ENCODE measurements around the gene FANCE.
A peak's percentile ranks its signal among the peaks of the same experiment; 100 is the strongest.

Gene FANCE

DNA sequence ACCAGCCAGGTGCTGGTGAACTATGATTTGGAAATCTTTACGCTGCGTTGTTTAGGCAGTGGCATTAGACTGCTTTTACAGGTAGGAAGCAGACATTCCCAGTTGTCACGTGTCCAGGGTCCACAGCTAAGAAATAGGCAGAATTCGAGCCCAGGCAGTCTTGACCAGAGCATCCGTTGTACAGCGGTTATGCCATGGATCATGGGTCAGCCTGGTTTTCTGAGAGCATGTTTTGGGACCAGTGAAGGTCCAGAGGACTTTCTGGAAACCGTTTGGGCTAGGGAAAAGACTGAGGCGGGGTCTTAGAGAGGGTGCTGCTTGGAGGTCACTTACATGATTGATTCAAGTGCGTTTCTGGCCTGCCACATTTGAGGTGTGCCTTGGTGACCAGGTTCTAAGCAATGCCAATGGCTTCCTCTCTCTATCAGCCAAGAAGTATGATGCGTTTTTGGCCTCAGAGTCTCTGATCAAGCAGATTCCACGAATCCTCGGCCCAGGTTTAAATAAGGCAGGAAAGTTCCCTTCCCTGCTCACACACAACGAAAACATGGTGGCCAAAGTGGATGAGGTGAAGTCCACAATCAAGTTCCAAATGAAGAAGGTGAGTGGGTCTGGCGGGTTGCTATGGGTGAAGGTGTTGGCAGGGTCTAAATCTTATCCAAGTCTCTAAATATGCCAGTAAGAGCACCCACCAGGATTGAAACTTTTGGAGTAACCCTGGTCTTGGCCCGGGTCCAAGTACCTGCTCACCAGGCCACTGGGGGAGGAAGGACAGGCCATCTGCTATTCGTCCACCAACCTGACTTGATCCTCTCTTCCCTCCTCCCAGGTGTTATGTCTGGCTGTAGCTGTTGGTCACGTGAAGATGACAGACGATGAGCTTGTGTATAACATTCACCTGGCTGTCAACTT is 17.9 kb downstream of the FANCE start:
- no peaks in the 10 kb centered on the region for H3K9me3 ChIP-seq (ENCODE audit: control insufficient read depth in 1 of 2, low read length in 2 of 2)
- H3K27me3 ChIP-seq (ENCODE audit: low read depth, low read length): no peaks in the 10 kb centered on the region
- H3K4me1 ChIP-seq (ENCODE audit: control insufficient read depth in 1 of 2, insufficient read depth in 2 of 2, low read length in 2 of 2): peaks cover 11 to 35% of the 10 kb centered on the region in 2 donors
- H3K4me3 ChIP-seq (ENCODE audit: low read depth in 1 of 2, low read length in 2 of 2): peak overlapping the region; percentile 78 to 84
- H3K36me3 ChIP-seq (ENCODE audit: control insufficient read depth in 1 of 2, insufficient read depth in 2 of 2, low read length in 2 of 2): peaks cover 14 to 31% of the 10 kb centered on the region in 2 donors
- peak overlapping the region; percentile 71 for H3K27ac ChIP-seq (ENCODE audit: low read length)

DNA sequence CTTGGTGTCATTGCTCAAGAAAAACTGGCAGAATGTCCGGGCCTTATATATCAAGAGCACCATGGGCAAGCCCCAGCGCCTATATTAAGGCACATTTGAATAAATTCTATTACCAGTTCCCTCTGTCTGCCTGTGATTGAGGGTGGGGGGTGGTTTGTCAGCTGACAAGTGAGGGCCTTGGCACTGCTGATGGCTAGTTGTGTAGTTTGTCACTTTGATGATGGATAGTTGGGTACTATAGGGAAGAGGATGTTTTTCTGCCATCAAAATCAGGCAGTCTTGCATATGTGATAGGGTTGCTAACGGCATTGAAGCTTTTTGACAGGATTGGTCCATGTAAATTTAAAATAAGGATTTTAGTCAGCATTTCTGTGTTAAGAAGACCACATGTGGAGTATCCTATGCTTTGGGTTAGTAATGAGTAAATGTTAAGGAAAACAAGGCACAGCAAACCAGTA is 18.6 kb downstream of the FANCE start:
- Histone ChIP-seq H3K36me3 (ENCODE audit: control insufficient read depth in 1 of 2, insufficient read depth in 2 of 2, low read length in 2 of 2) (peaks cover 14 to 38% of the 10 kb centered on the region in 2 donors), H3K27me3 (ENCODE audit: low read depth, low read length) (no peaks in the 10 kb centered on the region), H3K4me3 (ENCODE audit: low read depth in 1 of 2, low read length in 2 of 2) (peak overlapping the region in 1 of 2 donors; percentile 78), H3K27ac (ENCODE audit: low read length) (no peak overlapping the region), H3K9me3 (ENCODE audit: control insufficient read depth in 1 of 2, low read length in 2 of 2) (no peaks in the 10 kb centered on the region), H3K4me1 (ENCODE audit: control insufficient read depth in 1 of 2, insufficient read depth in 2 of 2, low read length in 2 of 2) (peaks cover 11 to 35% of the 10 kb centered on the region in 2 donors)

DNA sequence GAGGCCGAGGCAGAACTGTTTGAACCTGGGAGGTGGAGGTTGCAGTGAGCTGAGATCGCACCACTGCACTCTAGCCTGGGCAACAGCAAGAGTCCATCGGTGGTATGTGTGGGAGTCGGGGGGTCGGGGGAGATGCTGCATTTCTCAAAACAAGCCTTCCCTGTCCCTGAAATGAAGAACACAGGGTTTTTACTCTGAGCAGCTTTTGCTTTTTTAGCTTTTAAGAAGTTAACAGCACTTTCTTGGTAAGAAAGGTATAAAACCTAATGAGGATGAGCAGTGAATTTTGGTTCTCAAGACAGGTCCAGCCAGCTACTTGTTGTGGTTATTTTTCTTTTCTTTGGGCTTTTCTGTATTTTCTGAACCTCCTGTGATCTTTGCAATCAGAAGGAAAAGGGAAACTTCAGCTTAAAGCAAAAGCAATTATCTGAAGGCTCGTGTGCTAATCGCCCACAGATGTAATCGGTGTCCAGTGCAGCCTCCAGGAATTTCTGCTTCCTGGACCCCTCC is 19.8 kb downstream of the FANCE start:
- no peaks in the 10 kb centered on the region for H3K27me3 ChIP-seq (ENCODE audit: low read depth, low read length)
- peaks cover 11 to 35% of the 10 kb centered on the region in 2 donors for H3K4me1 ChIP-seq (ENCODE audit: control insufficient read depth in 1 of 2, insufficient read depth in 2 of 2, low read length in 2 of 2)
- H3K27ac ChIP-seq (ENCODE audit: low read length): no peak overlapping the region
- H3K4me3 ChIP-seq (ENCODE audit: low read depth in 1 of 2, low read length in 2 of 2): no peak overlapping the region
- H3K36me3 ChIP-seq (ENCODE audit: control insufficient read depth in 1 of 2, insufficient read depth in 2 of 2, low read length in 2 of 2): peaks cover 14 to 39% of the 10 kb centered on the region in 2 donors
- H3K9me3 ChIP-seq (ENCODE audit: control insufficient read depth in 1 of 2, low read length in 2 of 2): no peaks in the 10 kb centered on the region

- Histone ChIP-seq H3K4me3 (ENCODE audit: low read depth in 1 of 2, low read length in 2 of 2) (no peak overlapping the region), H3K9me3 (ENCODE audit: control insufficient read depth in 1 of 2, low read length in 2 of 2) (no peaks in the 10 kb centered on the region), H3K4me1 (ENCODE audit: control insufficient read depth in 1 of 2, insufficient read depth in 2 of 2, low read length in 2 of 2) (peaks cover 11 to 35% of the 10 kb centered on the region in 2 donors), H3K36me3 (ENCODE audit: control insufficient read depth in 1 of 2, insufficient read depth in 2 of 2, low read length in 2 of 2) (peaks cover 15 to 52% of the 10 kb centered on the region in 2 donors), H3K27ac (ENCODE audit: low read length) (no peak overlapping the region), H3K27me3 (ENCODE audit: low read depth, low read length) (no peaks in the 10 kb centered on the region)
These were observed 21.1 kb downstream of the FANCE start for GRCh38 chr6:35473075-35473849.

GRCh38 chr6:35473850-35474130 is 21.7 kb downstream of the FANCE start:
- Histone ChIP-seq H3K9me3 (ENCODE audit: control insufficient read depth in 1 of 2, low read length in 2 of 2) (no peaks in the 10 kb centered on the region), H3K4me1 (ENCODE audit: control insufficient read depth in 1 of 2, insufficient read depth in 2 of 2, low read length in 2 of 2) (peaks cover 11 to 35% of the 10 kb centered on the region in 2 donors), H3K36me3 (ENCODE audit: control insufficient read depth in 1 of 2, insufficient read depth in 2 of 2, low read length in 2 of 2) (peaks cover 19 to 57% of the 10 kb centered on the region in 2 donors), H3K4me3 (ENCODE audit: low read depth in 1 of 2, low read length in 2 of 2) (no peak overlapping the region), H3K27me3 (ENCODE audit: low read depth, low read length) (no peaks in the 10 kb centered on the region), H3K27ac (ENCODE audit: low read length) (no peak overlapping the region)

DNA sequence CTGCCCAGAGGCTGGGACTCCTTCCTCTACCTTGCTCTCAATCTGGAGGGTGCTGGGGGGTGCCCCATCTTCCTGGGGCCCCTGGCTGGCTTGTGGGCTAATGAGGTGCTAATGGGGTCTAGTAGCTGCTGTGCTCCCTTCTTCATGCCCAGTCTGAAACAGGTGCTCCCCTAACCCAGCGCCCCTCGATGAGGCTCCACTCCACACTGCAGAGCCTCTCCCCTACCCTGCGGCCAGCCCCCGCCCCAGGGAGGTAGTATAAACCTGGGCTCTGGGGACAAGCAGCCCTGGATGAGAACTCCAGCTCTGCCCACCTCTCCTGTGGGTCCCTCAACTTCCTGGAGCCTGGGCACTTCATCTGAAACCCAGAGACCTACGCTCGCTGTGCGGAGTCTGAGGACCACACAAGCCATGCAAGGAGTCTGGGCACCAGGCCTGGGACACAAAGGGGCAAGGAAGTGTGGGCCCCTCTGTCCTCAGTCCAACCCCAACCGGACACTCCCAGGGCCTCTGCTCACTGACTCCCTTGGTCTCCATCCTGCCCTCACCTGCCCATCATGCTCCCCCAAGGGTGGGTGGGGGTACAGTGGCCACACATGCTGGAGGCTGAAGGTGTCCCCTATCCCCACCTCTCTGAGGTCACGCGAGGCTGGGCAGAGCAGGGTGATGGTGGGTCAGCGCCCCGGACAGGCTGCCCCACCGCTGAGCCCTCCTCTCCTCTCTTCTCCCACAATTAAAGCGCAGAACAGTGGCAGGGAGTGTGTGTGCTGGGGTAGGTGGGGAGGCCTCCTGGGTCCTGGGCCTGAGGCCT is 22.2 kb downstream of the FANCE start:
- Histone ChIP-seq H3K4me1 (ENCODE audit: control insufficient read depth in 1 of 2, insufficient read depth in 2 of 2, low read length in 2 of 2) (peaks cover 11 to 34% of the 10 kb centered on the region in 2 donors), H3K27me3 (ENCODE audit: low read depth, low read length) (no peaks in the 10 kb centered on the region), H3K9me3 (ENCODE audit: control insufficient read depth in 1 of 2, low read length in 2 of 2) (no peaks in the 10 kb centered on the region), H3K4me3 (ENCODE audit: low read depth in 1 of 2, low read length in 2 of 2) (no peak overlapping the region), H3K27ac (ENCODE audit: low read length) (no peak overlapping the region), H3K36me3 (ENCODE audit: control insufficient read depth in 1 of 2, insufficient read depth in 2 of 2, low read length in 2 of 2) (peaks cover 19 to 62% of the 10 kb centered on the region in 2 donors)

GRCh38 chr6:35474942-35475570 is 22.9 kb downstream of the FANCE start:
- no peak overlapping the region for H3K27ac ChIP-seq (ENCODE audit: low read length)
- H3K4me3 ChIP-seq (ENCODE audit: low read depth in 1 of 2, low read length in 2 of 2): no peak overlapping the region
- H3K4me1 ChIP-seq (ENCODE audit: control insufficient read depth in 1 of 2, insufficient read depth in 2 of 2, low read length in 2 of 2): peaks cover 9 to 27% of the 10 kb centered on the region in 2 donors
- no peaks in the 10 kb centered on the region for H3K27me3 ChIP-seq (ENCODE audit: low read depth, low read length)
- H3K9me3 ChIP-seq (ENCODE audit: control insufficient read depth in 1 of 2, low read length in 2 of 2): no peaks in the 10 kb centered on the region
- H3K36me3 ChIP-seq (ENCODE audit: control insufficient read depth in 1 of 2, insufficient read depth in 2 of 2, low read length in 2 of 2): peaks cover 13 to 69% of the 10 kb centered on the region in 2 donors

- H3K36me3 ChIP-seq (ENCODE audit: control insufficient read depth in 1 of 2, insufficient read depth in 2 of 2, low read length in 2 of 2): peaks cover 9 to 74% of the 10 kb centered on the region in 2 donors
These were observed 23.4 kb downstream of the FANCE start for GRCh38 chr6:35475573-35475972.

DNA sequence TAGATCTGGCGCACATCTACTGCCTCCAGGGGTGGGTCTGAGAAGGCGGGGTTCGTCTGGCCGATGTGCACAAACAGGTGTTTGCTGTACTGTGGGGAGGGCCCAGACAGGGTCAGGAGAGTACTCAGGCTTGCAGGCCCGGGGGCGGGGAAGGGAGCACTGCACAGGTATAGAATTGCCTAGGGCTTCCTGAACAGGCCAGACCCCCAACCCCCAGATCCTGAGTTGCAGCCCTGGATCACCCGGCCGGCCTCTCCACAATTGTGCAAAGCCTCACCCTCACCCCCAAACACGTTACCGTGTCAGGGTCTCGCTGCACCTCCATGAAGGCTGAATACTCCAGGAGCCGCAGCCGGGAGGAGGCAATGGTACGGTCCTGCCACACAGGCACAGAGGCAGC is 23.9 kb downstream of the FANCE start:
- H3K36me3 ChIP-seq (ENCODE audit: control insufficient read depth in 1 of 2, insufficient read depth in 2 of 2, low read length in 2 of 2): peaks cover 9 to 76% of the 10 kb centered on the region in 2 donors

More at GRCh38 chr6:35475573-35475972, 23.4 kb downstream of the FANCE start:
- no peak overlapping the region for H3K27ac ChIP-seq (ENCODE audit: low read length)
- H3K4me3 ChIP-seq (ENCODE audit: low read depth in 1 of 2, low read length in 2 of 2): no peak overlapping the region
- H3K27me3 ChIP-seq (ENCODE audit: low read depth, low read length): no peaks in the 10 kb centered on the region
- H3K9me3 ChIP-seq (ENCODE audit: control insufficient read depth in 1 of 2, low read length in 2 of 2): no peaks in the 10 kb centered on the region
- H3K4me1 ChIP-seq (ENCODE audit: control insufficient read depth in 1 of 2, insufficient read depth in 2 of 2, low read length in 2 of 2): peaks cover 5 to 22% of the 10 kb centered on the region in 2 donors

GRCh38 chr6:35477028-35477427 is 24.9 kb downstream of the FANCE start:
- Histone ChIP-seq H3K36me3 (ENCODE audit: control insufficient read depth in 1 of 2, insufficient read depth in 2 of 2, low read length in 2 of 2) (peaks cover 9 to 72% of the 10 kb centered on the region in 2 donors), H3K4me1 (ENCODE audit: control insufficient read depth in 1 of 2, insufficient read depth in 2 of 2, low read length in 2 of 2) (peaks cover 4 to 12% of the 10 kb centered on the region in 2 donors), H3K9me3 (ENCODE audit: control insufficient read depth in 1 of 2, low read length in 2 of 2) (no peaks in the 10 kb centered on the region), H3K4me3 (ENCODE audit: low read depth in 1 of 2, low read length in 2 of 2) (no peak overlapping the region), H3K27ac (ENCODE audit: low read length) (no peak overlapping the region), H3K27me3 (ENCODE audit: low read depth, low read length) (no peaks in the 10 kb centered on the region)

More for the DNA sequence above, 23.9 kb downstream of the FANCE start:
- Histone ChIP-seq H3K4me3 (ENCODE audit: low read depth in 1 of 2, low read length in 2 of 2) (no peak overlapping the region), H3K4me1 (ENCODE audit: control insufficient read depth in 1 of 2, insufficient read depth in 2 of 2, low read length in 2 of 2) (peaks cover 5 to 17% of the 10 kb centered on the region in 2 donors), H3K27ac (ENCODE audit: low read length) (no peak overlapping the region), H3K27me3 (ENCODE audit: low read depth, low read length) (no peaks in the 10 kb centered on the region), H3K9me3 (ENCODE audit: control insufficient read depth in 1 of 2, low read length in 2 of 2) (no peaks in the 10 kb centered on the region)
